ENCODE measurements around the gene OLFM1. TPM values are rescaled to one million over a fixed set of nuclear protein-coding genes. Genes with fewer than 3 reads are reported as not detected.

Gene OLFM1
- total RNA-seq, 1 experiment from 2014 or later: 0.39 TPM

DNA sequence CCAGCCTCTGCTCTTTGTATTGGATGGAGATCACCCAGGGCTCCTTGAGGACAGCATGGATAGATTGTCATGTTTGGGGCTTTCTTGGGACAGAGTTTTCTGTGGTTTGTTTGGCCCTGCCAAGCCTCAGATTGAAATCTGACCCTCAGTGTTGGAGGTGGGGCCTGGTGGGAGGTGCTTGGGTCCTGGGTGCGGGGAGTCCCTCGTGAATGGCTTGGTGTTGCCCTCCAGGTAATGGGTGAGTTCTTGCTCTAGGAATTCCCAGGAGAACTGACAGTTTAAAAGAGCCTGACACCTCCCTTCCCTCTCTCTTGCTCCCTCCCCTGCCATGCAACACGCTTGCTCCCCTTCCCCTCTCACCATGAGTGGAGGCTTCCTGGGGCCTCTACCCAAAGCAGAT, 48.6 kb upstream of the OLFM1 start:
- no peak for ATAC-seq

DNA sequence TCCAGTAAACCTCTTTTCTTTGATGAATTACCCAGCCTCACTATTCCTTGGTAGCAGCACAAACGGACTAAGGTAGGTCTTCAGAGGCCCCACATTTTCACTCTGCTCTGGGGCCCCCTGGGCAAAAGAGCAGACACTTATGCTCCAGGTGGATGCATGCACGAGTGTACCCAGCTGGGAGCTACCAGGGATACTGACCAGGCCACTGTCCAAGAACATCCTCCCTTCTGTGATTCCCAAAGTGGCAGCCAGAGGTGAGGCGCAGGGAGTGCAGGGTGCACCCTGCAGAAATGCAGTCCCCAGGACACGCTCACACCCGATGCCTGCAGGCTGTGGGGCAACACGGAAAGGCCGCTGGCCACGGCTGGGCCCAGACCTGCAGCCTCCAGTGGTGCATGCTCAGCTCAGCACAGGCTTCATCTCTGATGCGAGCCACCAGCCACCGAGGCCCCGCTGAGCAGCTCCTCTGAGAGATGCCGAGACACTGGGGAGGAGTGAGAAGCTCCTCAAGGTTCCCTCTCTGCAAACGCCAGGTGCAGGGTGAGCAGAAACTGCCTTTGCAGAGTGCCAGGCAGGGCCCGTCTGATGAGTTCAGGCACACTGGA, 48.1 kb upstream of the OLFM1 start:
- no peak for TF ChIP-seq SIN3A (IDR thresholded peaks at IDR 0.05; ENCODE audit: borderline replicate concordance, insufficient read depth, low read depth, low read length)
- TF ChIP-seq, protein P1, sequence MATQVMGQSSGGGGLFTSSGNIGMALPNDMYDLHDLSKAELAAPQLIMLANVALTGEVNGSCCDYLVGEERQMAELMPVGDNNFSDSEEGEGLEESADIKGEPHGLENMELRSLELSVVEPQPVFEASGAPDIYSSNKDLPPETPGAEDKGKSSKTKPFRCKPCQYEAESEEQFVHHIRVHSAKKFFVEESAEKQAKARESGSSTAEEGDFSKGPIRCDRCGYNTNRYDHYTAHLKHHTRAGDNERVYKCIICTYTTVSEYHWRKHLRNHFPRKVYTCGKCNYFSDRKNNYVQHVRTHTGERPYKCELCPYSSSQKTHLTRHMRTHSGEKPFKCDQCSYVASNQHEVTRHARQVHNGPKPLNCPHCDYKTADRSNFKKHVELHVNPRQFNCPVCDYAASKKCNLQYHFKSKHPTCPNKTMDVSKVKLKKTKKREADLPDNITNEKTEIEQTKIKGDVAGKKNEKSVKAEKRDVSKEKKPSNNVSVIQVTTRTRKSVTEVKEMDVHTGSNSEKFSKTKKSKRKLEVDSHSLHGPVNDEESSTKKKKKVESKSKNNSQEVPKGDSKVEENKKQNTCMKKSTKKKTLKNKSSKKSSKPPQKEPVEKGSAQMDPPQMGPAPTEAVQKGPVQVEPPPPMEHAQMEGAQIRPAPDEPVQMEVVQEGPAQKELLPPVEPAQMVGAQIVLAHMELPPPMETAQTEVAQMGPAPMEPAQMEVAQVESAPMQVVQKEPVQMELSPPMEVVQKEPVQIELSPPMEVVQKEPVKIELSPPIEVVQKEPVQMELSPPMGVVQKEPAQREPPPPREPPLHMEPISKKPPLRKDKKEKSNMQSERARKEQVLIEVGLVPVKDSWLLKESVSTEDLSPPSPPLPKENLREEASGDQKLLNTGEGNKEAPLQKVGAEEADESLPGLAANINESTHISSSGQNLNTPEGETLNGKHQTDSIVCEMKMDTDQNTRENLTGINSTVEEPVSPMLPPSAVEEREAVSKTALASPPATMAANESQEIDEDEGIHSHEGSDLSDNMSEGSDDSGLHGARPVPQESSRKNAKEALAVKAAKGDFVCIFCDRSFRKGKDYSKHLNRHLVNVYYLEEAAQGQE (IDR thresholded peaks at IDR 0.05; ENCODE audit: insufficient read depth in 1 of 2, low read depth in 2 of 2, low read length in 1 of 2): no peak
- Histone ChIP-seq H3K36me3 (ENCODE audit: control insufficient read depth, insufficient read depth, low read length) (no peaks in the 10 kb centered on the region), H3K27ac (ENCODE audit: low read length) (no peak overlapping the region), H3K27me3 (ENCODE audit: control insufficient read depth, insufficient read depth, low read length) (peaks cover 4% of the 10 kb centered on the region; the same call in 1 of the 2 replicates), H3K9me3 (ENCODE audit: control insufficient read depth, insufficient read depth, low read depth, low read length) (no peaks in the 10 kb centered on the region), H3K4me3 (ENCODE audit: low read depth in 2 of 2, low read length in 2 of 2) (no peak overlapping the region), H3K4me1 (ENCODE audit: control insufficient read depth, insufficient read depth, low read length) (no peaks in the 10 kb centered on the region)
- DNase-seq (ENCODE audit: low read depth, low spot score) (no peak), ATAC-seq (no peak)
- BruUV-seq (replicated peaks): no TSS peak
- intact Hi-C loops (cut with micrococcal nuclease; ENCODE audit: unreplicated experiment): no loop called here
- in situ Hi-C loops (cut with HindIII; ENCODE audit: low pct_unique_long_range_greater_than_20kb, low sequenced_read_pairs): no loop called here
- CTCF ChIA-PET: interaction anchor here (0.6 kb wide), 1 partner anchor 17 kb away, joined by 3 read pairs; no protein-coding TSS in a partner anchor
- POLR2A ChIA-PET: no interaction called here

More for the DNA sequence above, 48.6 kb upstream of the OLFM1 start:
- no peak for DNase-seq (ENCODE audit: low read depth, low spot score)
- no peaks in the 10 kb centered on the region for H3K4me1 ChIP-seq (ENCODE audit: control insufficient read depth, insufficient read depth, low read length)
- H3K4me3 ChIP-seq (ENCODE audit: low read depth in 2 of 2, low read length in 2 of 2): no peak overlapping the region
- intact Hi-C loops (cut with micrococcal nuclease; ENCODE audit: unreplicated experiment) (no loop called here), in situ Hi-C loops (cut with HindIII; ENCODE audit: low pct_unique_long_range_greater_than_20kb, low sequenced_read_pairs) (no loop called here)
- BruUV-seq (replicated peaks): no TSS peak
- H3K27me3 ChIP-seq (ENCODE audit: control insufficient read depth, insufficient read depth, low read length): peaks cover 4% of the 10 kb centered on the region; the same call in 1 of the 2 replicates
- POLR2A ChIA-PET: no interaction called here
- no peaks in the 10 kb centered on the region for H3K36me3 ChIP-seq (ENCODE audit: control insufficient read depth, insufficient read depth, low read length)
- TF ChIP-seq SIN3A (IDR thresholded peaks at IDR 0.05; ENCODE audit: borderline replicate concordance, insufficient read depth, low read depth, low read length) (no peak), TCF7L2 (IDR thresholded peaks at IDR 0.05; ENCODE audit: low read depth, low read length) (no peak), POLR2AphosphoS5 (IDR thresholded peaks at IDR 0.05; ENCODE audit: low read depth, low read length) (no peak)
- TF ChIP-seq, protein P2, sequence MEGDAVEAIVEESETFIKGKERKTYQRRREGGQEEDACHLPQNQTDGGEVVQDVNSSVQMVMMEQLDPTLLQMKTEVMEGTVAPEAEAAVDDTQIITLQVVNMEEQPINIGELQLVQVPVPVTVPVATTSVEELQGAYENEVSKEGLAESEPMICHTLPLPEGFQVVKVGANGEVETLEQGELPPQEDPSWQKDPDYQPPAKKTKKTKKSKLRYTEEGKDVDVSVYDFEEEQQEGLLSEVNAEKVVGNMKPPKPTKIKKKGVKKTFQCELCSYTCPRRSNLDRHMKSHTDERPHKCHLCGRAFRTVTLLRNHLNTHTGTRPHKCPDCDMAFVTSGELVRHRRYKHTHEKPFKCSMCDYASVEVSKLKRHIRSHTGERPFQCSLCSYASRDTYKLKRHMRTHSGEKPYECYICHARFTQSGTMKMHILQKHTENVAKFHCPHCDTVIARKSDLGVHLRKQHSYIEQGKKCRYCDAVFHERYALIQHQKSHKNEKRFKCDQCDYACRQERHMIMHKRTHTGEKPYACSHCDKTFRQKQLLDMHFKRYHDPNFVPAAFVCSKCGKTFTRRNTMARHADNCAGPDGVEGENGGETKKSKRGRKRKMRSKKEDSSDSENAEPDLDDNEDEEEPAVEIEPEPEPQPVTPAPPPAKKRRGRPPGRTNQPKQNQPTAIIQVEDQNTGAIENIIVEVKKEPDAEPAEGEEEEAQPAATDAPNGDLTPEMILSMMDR (IDR thresholded peaks at IDR 0.05): no peak
- TF ChIP-seq, protein P1 (IDR thresholded peaks at IDR 0.05; ENCODE audit: insufficient read depth in 1 of 2, low read depth in 2 of 2, low read length in 1 of 2): no peak
- no peak overlapping the region for H3K27ac ChIP-seq (ENCODE audit: low read length)
- CTCF ChIA-PET: interaction anchor here (0.6 kb wide), 1 partner anchor 17 kb away, joined by 3 read pairs; no protein-coding TSS in a partner anchor
- H3K9me3 ChIP-seq (ENCODE audit: control insufficient read depth, insufficient read depth, low read depth, low read length): no peaks in the 10 kb centered on the region

All from Panc1 (cell line).